Uterus (tissue), 4 donors: Measurements from ENCODE around the gene PUSL1. TPM values are rescaled to one million over a fixed set of nuclear protein-coding genes. Genes with fewer than 3 reads are reported as not detected.

Experiments used
- DNase-seq, 2 donors: peaks; one replicate each; pipeline ENCODE4 v3.0.0-alpha.2; 2019 to 2020
- H3K27ac ChIP-seq, 2 donors: fragments of 200-600 bp; sonication (generic); 1 replicate in 1 of 2; 2 replicates in 1 of 2; pipeline ENCODE4 v1.5.1; 2016 to 2018
- H3K27me3 ChIP-seq, 2 donors: fragments of 200-600 bp; sonication (generic); one replicate each; pipeline ENCODE4 v1.5.1; 2018 to 2019; ENCODE audit warnings: control low read depth in 1 of 2
- H3K36me3 ChIP-seq, 2 donors: fragments of 200-600 bp; sonication (generic); one replicate each; pipeline ENCODE4 v1.5.1; 2019; ENCODE audit warnings: control low read depth in 1 of 2
- H3K4me1 ChIP-seq, 2 donors: fragments of 200-600 bp; sonication (generic); one replicate each; pipeline ENCODE4 v1.5.1; 2018 to 2019; ENCODE audit warnings: control low read depth in 1 of 2
- H3K4me3 ChIP-seq, 2 donors: fragments of 200-600 bp; sonication (generic); 1 replicate in 1 of 2; 2 replicates in 1 of 2; pipeline ENCODE4 v1.5.1; 2018 to 2019; ENCODE audit warnings: mild to moderate bottlenecking in 1 of 2
- H3K9me3 ChIP-seq, 2 donors: fragments of 200-600 bp; sonication (generic); one replicate each; pipeline ENCODE4 v1.5.1; 2019; ENCODE audit warnings: control low read depth in 1 of 2
- CTCF ChIP-seq, 4 experiments: fragments of 200-600 bp in 2 of 4; fragments of 450-650 bp in 2 of 4; sonication (generic) in 2 of 4; IDR thresholded peaks; one replicate each; pipeline ENCODE4 v1.5.1; 2016 to 2019; ENCODE audit warnings: antibody characterized with exemption in 4 of 4, mild to moderate bottlenecking in 2 of 4, moderate library complexity in 1 of 4
- POLR2A ChIP-seq, 2 donors: fragments of 450-650 bp; IDR thresholded peaks; one replicate each; pipeline ENCODE4 v1.6.1; 2016; ENCODE audit warnings: antibody characterized with exemption in 2 of 2, mild to moderate bottlenecking in 1 of 2, moderate library complexity in 1 of 2
- intact Hi-C: fragments of 100-400 bp; cut with DNase I; formaldehyde crosslinking; loops from one replicate; pipeline ENCODE4 v1.15.1; 2023; ENCODE audit warnings: low total_unique reads
- total RNA-seq, 4 donors: library from RNA; depleted of rRNA in 3 of 4; stranded (reverse); fragments of >200 nt in 3 of 4; gene quantifications; one replicate each; pipeline versions ENCODE4 v1.1.0 to v1.2.4, GENCODE V29; 2014 to 2023
- donor health status: DM: yes; HTN: yes; CAD: no.

PUSL1 gene
- total RNA-seq, 4 donors from 2014 or later = 14.7 to 34.1 (median 24.3) TPM

GRCh38 chr1:1292442-1292779 lies 16.0 kb upstream of the PUSL1 start:
- H3K4me1 ChIP-seq = peaks cover 0 to 16% of the 10 kb centered on the region in 2 donors
- no peaks in the 10 kb centered on the region for H3K9me3 ChIP-seq
- intact Hi-C loops = no loop called here
- no peak for TF ChIP-seq CTCF (IDR thresholded peaks at IDR 0.05)
- TF ChIP-seq POLR2A (IDR thresholded peaks at IDR 0.05) = no peak
- peak in 1 of 2 donors; percentile 17 for DNase-seq
- no peak overlapping the region for H3K27ac ChIP-seq
- no peaks in the 10 kb centered on the region for H3K36me3 ChIP-seq
- H3K4me3 ChIP-seq = no peak overlapping the region
- H3K27me3 ChIP-seq = no peaks in the 10 kb centered on the region

GRCh38 chr1:1292851-1293250 lies 15.5 kb upstream of the PUSL1 start:
- no peak overlapping the region for H3K27ac ChIP-seq
- no peak for TF ChIP-seq POLR2A (IDR thresholded peaks at IDR 0.05)
- TF ChIP-seq CTCF (IDR thresholded peaks at IDR 0.05) = no peak
- DNase-seq = no peak
- no peaks in the 10 kb centered on the region for H3K9me3 ChIP-seq
- peaks cover 0 to 16% of the 10 kb centered on the region in 2 donors for H3K4me1 ChIP-seq
- no peaks in the 10 kb centered on the region for H3K36me3 ChIP-seq
- H3K4me3 ChIP-seq = no peak overlapping the region
- H3K27me3 ChIP-seq = no peaks in the 10 kb centered on the region
- intact Hi-C loops = no loop called here

- intact Hi-C loops = no loop called here
- peak in 1 of 2 donors; percentile 15 for DNase-seq
- Histone ChIP-seq H3K4me3 (no peak overlapping the region), H3K27ac (no peak overlapping the region), H3K27me3 (no peaks in the 10 kb centered on the region), H3K36me3 (no peaks in the 10 kb centered on the region), H3K9me3 (no peaks in the 10 kb centered on the region), H3K4me1 (peaks cover 0 to 16% of the 10 kb centered on the region in 2 donors)
- TF ChIP-seq POLR2A (IDR thresholded peaks at IDR 0.05) = no peak
- TF ChIP-seq CTCF (IDR thresholded peaks at IDR 0.05) = no peak
These were observed 14.8 kb upstream of the PUSL1 start for GRCh38 chr1:1293263-1294249.

- intact Hi-C loops = no loop called here
- H3K4me1 ChIP-seq = peaks cover 0 to 16% of the 10 kb centered on the region in 2 donors
- no peaks in the 10 kb centered on the region for H3K36me3 ChIP-seq
- no peaks in the 10 kb centered on the region for H3K9me3 ChIP-seq
- no peak overlapping the region for H3K4me3 ChIP-seq
- H3K27ac ChIP-seq = no peak overlapping the region
- no peaks in the 10 kb centered on the region for H3K27me3 ChIP-seq
- no peak for DNase-seq
- TF ChIP-seq POLR2A (IDR thresholded peaks at IDR 0.05) (no peak), CTCF (IDR thresholded peaks at IDR 0.05) (no peak)
These were observed 14.0 kb upstream of the PUSL1 start for GRCh38 chr1:1294250-1294890.
